D341Med (cell line): Measurements from ENCODE around the gene ZNF787.
"Not testable (repeated sequence)": the region's sequence is repeated elsewhere in the genome, so short reads cannot be mapped to it uniquely, and the experiment has no call there.

Experiments
- DNase-seq: peaks from one replicate; pipeline ENCODE4 v3.0.0; 2012; ENCODE audit warnings: low spot score

Gene ZNF787

DNA sequence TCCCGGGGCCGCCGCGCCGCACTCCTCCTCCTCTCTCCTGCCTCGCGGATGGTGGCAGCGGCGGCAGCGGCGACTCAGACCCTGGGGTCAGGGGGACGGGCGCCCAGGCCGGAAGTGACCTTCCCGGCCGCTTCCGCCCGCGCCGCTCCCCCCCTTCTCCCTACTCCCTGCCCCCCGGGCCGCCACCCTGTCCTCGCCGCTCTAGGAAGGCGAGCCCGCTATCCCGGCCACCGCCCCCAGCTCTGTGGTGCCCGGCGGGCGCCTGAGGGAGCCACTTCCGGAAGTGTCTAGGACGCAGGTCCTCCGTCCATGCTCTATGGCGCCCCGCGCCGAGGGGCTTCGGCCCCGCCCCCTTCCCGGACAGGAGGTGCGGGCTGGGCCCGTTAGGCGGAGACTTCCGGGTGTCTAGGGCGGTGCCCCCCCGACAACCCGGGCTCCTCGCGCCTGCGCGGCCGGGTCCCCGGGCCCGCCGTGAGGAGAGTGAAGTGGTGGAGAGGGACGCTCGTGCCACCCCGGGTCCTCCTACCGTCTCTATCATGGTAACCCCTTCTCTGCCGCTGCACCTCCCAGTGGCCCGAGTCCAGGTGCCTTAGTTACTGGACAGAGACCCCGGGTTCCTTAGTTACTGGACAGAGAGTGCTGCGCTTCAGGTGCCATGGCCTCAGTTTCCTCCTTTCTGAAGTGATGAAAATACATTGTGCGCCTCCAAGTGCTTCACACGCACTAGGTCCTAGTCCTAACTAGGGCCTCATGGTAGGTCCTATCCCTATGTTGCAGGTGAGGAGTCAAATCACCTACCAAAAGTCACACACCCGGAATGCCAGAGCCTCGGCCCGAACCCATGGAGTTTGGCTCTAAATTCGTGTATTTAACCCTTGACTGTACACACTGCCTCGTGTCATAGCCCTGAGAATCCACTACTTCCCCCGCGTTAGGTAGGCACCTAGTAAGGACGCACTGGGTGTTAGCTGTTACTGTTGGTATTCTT, at the start of gene ZNF787:
ZNF787 (minus strand) TSS at position 116 of the 988 bp plus-strand sequence. CDS start 18,078 bp downstream, outside the sequence.
- DNase-seq = peak; percentile 99

DNA sequence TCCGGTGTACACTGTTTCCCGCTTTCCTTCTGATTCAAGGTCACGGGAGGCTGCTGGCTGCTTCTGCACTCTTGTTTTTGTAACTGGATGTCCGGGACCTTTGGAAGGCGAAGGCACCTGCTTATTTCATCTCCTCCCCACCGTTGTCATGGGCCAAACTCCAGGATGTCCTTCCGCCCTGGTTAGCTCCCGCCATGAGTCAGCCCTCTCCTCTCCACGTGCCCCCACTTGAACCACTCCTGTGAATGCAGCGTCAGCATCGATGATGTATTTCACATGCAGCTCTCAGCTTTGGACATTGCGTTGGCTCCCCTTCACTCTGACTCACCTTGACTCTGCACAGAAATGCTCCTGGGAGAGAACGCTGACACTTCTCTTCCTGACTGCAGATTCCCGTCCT, 49.2 kb upstream of the ZNF787 start:
- DNase-seq = no peak

DNA sequence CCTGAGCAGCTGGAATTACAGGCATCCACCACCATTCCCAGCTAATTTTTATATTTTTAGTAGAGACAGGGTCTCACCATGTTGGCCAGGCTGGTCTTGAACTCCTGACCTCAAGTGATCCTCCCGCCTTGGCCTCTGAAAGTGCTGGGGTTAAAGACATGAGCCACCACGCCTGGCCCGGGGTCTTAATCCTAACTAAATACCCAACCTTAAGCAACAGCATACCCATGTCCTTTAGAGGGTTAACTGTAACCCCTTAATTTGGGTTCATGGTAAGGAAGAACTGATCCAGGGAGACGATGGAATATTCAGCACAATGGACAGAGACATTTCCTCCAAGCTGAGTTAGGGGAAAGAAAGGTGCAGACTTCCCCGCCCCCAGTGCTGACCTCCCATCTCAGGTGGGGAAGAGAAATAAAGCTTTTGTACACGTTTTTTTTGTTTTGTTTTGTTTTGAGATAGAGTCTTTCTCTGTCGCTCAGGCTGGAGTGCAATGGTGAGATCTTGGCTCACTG, 46.0 kb upstream of the ZNF787 start:
- DNase-seq = peak; percentile 20

DNA sequence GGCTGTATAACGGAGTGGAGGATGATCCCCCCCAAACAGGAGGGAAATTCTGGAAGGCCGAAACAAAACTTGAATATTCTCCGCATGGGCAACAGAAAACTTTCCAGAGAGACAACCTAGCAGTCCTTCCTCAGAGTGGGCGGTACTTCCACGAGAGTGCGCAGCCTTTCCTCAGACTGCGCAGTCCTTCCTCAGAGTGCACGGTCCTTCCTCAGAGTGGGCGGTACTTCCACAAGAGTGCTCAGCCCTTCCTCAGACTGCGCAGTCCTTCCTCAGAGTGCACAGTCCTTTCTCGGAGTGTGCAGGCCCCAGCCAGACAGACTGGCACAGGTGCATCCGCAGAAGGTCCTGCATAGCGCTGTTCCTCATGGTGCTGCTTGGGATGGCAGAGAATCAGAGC, 42.0 kb upstream of the ZNF787 start:
- DNase-seq = no peak

DNA sequence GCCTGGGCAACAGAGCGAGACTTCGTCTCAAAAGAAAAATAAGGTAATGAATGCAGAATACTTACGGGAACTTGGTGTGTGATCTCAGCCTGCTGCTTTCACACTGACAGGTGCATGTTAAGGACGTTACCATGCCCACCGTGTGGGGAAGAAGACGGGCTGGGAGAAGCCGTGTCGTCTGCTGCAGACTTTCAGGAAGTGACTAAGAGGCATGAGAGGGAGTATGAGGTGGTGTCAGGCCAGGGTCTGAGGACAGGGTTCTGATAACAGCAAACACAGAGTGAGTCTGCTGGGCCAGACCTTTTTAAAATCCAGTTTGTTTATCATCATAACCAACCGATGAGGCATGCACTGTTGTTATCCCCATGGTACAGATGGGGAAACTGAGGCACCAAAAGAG, 41.2 kb upstream of the ZNF787 start:
- no peak for DNase-seq

DNA sequence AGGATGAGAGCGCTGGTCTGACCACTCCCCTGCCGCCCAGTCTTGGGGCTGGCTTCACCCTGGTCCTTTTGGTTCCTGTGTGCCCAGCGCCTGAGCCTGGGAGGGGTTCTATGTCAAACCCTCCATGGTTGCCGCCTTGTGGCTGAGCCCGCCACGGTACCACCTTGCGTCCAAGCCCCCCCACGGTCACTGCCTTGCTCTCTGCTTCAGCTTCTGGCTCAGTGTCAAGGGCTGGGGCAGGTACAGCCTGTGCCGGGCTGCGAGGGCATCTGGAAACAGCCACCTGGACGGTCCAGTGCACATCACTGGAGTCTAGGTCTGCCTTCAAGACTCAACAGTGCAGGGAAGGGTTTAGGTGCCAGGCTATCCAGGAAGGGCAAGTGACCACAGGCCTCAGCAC, 40.4 kb upstream of the ZNF787 start:
- DNase-seq = no peak

DNA sequence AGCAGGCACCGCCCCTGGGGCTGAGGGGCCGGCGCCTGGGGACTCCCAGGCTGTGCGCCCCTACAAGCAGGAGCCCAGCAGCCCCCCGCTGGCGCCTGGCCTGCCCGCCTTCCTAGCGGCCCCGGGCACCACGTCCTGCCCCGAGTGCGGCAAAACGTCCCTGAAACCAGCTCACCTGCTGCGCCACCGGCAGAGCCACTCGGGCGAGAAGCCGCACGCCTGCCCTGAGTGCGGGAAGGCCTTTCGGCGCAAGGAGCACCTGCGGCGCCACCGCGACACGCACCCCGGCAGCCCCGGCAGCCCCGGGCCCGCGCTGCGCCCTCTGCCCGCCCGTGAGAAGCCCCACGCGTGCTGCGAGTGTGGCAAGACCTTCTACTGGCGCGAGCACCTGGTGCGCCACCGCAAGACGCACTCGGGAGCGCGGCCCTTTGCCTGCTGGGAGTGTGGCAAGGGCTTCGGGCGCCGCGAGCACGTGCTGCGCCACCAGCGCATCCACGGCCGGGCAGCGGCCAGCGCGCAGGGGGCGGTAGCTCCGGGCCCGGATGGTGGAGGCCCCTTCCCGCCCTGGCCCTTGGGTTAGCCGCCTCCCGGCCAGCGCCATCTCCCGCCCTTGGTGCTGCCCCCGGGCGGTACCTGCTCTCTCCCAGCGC, 38.7 kb upstream of the ZNF787 start:
- DNase-seq = no peak

DNA sequence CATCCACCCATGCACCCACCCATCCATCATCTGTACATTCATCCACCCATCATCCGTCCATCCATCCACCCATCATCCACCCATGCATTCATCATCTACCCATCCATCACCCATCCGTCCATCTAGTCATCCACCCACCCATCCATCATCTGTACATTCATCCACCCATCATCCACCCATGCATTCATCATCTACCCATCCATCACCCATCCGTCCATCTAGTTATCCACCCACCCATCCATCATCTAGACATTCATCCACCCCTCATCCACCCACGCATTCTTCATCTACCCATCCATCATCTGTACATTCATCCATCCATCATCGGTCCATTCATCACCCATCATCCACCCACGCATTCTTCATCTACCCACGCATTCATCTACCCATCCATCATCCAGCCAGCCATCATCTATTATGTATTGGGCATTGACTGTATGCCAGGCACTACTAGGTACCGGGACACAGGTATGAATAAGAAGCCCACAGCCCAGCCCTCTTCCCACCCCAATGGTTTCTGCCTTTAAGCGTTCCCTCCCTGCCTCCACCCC, 38.0 kb upstream of the ZNF787 start:
- DNase-seq = no peak

DNA sequence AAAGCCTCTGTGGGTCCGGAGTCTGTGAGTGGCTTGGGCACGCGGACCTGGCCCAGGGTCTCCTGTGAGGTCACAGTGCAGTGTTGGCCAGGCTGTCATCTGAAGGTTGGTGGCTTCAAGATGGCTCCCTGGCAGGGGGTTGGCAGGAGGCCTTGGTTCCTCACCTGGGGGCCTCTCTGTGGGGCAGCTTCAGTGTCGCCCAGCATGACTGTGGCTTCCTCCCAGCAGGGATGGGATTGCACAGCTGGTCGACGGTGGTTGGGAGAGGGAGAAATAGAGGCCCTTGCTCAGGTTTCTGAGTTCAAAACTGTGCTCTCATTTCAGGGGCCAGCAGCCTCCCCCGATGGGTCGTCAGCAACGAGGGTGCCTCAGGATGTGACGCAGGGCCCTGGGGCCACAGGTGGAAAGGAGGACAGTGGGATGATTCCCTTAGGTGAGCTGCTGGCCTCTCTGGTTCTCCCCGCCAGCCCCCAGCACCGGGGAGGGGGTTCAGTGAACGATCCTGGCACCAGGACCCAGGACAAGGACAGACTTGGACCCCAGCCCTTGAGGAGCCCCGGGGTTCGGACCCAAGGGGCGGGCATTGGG, 37.2 kb upstream of the ZNF787 start:
- no peak for DNase-seq

DNA sequence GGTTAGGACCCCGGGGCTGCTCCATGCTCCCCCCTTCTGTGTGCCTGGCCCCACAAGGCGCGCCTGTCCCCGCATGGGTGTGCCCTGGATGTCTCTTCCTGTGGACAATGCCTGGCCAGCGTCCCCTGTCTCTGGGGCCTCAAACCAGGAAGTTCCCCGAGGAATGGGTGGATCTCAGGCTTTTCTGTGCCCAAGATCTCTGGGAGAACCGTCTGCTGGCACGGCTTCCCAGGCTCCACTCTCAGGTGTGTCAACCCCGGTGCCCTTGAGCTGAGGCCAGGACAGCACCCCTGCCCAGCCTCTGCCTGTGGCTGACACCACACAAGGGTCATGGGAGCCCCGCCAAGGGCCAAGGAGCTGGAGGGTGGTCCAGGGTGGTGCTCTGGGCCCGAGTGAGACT, 35.7 kb upstream of the ZNF787 start:
- DNase-seq = no peak

DNA sequence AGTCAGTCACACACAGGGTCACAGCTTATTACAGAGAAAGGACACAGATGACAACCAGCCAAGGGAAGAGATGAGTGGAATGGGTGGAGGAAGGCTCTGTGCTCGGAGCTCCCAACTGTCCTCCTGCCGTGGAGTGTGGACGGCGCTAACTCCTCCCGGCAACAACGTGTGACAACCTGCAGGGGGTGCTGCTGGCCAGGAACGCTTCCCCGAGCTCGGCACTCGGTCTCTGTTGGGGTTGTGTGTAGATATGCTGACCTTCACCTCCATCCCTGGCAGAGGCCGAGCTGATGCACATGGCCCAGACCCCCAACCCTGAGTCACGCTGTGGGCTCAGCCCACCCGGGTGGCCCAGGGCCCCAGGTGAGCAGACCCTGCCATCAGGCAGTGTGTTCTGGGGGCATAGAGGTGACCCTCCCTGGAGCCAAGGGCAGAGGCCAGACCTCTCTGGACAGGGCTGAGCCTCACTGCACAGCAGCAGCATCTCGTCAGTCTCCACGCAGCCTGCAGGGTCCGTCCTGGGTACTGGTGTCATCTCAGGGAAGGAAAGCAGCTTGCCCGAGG, 34.1 kb upstream of the ZNF787 start:
- peak; percentile 65 for DNase-seq

DNA sequence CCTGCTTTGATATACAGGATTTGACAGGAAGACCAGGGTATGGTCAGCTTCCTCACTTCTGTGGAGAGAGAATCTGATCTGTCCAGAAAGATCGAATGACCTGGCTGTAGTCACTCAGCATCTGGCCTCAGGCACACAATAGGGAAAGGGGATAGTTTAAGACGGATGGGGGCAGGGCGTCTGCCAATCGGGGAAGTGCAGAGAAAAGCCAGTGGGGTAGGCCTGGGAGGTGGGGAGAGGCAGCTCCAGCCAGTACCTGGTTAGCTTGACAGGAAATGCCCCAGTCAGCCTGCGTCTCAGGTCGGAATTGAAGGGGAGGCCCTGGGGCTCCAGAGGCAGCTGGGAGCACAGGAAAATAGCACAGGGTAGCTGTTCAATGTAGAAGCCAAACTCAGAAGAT, 32.4 kb upstream of the ZNF787 start:
- no peak for DNase-seq

DNA sequence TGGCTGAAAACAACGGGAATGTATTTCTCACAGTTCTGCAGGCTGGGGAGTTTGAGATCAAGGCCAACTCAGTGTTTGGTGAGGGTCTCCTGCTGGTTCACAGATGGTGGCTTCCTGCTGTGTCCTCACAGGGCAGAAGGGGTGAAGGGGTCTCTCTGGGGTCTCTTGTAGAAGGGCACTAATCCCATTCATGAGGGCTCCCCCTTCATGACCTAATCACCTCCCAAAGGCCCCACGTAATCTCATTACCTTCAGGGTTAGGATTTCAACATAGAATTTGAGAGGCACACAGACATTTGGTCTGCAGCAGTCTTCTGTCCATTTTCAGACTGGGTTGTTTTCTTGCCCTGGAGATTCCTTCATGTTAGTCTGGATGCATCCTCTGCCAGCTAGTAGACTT, 31.5 kb upstream of the ZNF787 start:
- no peak for DNase-seq

DNA sequence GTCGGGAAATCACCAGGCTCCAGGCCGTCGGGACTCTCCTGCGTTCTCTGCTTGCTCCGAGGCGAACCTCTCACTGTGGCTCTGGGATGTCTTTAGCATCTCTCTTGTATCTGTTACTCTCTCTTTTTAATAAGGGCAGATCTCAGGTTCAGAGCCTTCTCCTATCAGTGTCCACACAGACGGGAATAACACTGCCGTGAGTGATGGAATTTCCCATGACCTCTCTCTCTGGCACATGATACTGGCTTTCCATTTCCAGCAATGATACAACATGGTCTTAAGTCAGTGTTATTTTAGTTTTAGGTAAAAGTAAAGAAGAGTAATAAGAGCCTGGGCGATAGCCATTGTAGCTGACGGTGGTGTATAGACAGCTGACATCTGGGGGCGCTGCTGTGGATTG, 29.3 kb upstream of the ZNF787 start:
- DNase-seq = no peak

DNA sequence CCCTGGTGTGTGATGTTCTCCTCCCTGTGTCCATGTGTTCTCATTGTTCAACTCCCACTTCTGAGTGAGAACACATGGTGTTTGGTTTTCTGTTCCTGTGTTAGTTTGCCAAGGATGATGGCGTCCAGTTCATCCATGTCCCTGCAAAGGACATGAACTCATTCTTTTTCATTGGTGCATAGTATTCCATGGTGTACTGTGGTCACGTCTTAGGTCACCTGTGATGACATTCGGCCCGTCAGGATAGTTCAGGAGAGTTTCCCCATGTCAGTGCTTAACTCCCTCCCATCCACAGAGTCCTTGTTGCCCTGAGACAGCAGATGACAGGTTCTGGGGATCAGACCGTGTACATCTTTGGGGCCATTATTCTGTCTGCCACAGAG, 28.6 kb upstream of the ZNF787 start:
- no peak for DNase-seq

DNA sequence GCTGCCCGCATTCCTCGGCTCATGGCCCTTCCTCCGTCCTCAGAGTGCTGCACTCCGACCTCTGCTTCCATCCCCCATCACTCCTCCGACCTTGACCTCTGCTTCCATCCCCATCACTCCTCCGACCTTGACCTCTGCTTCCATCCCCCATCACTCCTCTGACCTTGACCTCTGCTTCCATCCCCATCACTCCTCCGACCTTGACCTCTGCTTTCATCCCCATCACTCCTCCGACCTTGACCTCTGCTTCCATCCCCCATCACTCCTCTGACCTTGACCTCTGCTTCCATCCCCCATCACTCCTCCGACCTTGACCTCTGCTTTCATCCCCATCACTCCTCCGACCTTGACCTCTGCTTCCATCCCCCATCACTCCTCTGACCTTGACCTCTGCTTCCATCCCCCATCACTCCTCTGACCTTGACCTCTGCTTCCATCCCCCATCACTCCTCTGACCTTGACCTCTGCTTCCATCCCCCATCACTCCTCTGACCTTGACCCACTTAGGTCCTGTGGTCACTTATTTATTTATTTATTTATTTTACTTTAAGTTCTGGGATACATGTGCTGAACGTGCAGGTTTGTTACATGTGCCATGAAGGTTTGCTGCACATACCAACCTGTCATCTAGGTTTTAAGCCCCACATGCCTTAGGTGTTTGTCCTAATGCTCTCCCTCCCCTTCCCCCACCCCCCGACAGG, 28.0 kb upstream of the ZNF787 start:
- not testable (repeated sequence) for DNase-seq

DNA sequence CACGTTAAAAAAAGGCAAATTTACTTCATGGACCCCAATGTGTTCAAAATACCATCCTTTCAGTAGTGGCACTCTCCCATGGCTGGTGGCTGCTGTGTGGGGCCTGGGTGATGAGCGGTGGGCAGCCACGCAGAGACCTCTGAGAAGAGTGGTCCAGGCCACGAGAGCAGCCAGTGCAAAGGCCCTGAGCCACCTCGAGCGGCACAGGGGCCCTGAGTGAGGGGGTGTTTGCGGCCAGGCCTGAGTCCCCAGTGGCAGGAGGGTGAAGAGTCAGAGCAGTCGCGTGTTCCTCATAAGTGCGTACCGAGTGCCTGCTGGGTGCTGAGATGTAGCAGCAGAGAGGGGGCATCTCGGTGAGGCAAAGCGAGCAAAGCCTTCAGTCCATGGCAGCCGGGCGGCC, 27.0 kb upstream of the ZNF787 start:
- DNase-seq = no peak

DNA sequence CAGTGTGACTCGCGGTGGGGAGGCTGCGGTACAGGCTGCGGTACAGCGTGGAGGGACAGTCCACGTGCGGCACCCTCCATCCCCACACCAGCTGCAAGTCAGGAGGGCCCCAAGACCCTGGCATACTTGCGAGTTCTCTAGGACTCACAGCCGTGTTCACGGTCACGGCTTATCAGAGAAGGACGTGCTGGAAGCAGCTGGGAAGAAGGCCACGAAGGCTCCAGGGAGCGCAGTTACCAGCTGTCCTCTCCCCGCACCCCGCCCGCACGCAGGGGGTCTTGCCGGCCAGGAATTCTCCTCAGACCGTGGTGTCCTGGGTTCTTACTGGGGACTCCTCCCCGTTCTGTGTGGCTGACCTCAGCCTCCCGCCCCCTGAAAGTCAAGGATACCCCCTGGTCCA, 26.2 kb upstream of the ZNF787 start:
- DNase-seq = no peak

DNA sequence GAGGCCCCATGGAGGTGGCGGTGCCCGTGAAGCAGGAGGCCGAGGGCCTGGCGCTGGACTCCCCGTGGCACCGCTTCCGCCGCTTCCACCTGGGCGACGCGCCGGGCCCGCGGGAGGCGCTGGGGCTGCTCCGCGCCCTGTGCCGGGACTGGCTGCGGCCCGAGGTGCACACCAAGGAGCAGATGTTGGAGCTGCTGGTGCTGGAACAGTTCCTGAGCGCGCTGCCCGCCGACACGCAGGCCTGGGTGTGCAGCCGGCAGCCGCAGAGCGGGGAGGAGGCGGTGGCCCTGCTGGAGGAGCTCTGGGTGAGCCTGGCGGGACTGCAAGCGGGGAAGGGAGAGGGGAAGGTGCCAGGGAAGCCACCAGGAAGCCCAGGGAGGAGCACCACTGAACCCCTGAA, 25.8 kb upstream of the ZNF787 start:
- DNase-seq = no peak

DNA sequence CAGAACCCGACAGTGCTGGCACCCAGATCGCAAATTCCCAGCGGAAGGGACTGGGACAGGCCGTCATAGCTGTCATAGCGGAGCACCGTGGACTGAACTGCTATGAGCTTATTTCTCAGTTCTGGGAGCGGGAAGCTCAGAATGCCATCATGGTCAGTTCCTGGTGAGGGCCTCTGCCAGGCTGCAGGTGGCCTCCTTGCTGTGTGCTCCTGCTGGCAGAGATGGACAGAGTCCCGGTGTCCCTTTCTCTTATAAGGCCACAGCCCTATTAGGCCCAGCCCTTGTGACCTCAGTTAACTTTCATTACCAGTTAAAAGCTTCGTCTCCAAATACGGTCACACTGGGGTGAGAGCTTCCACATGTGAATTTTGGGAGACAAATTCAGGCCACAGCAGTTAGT, 24.6 kb upstream of the ZNF787 start:
- no peak for DNase-seq

DNA sequence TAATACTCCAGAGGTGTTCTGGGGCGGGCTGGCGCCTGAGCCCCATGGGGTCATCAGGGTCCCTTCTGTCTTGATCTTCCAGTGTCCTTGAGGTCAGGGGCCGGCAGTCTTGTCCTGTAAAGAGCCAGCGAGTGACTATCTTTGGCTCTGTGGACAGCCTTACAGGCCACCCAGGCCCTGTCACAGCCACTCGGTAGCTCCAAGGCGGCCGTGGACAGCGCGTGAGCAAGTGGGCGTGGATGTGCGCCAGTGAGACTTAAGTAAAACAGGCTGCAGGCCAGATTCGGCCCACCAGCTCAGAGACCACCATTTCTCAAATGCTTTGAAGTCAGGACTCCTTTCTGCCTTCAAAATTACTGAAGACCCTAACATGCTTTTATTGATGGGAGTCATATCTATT, 23.7 kb upstream of the ZNF787 start:
- no peak for DNase-seq

DNA sequence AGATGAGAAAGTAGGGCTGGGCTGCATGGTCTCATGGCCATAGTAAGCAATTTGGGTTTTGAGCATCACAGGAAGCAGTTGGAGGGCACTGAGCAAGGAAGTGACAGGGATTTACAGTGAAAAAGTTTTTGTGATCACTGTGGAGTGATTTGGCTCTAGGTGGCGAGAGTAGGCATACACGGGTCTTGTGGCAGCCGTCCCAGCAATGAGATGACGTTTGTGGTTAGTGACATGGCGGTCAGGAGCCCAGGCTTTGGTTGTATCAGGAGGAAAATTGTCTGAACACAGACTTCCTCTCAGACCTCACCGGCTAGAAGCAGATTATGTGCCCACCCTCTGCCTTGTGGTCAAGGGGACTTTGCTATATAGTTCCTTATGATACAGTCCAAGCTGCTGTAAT, 23.3 kb upstream of the ZNF787 start:
- DNase-seq = no peak
